C1 segment of cervical spinal cord (tissue), 14 donors: ENCODE measurements around the gene PITX1.
"Not testable (repeated sequence)": the region's sequence is repeated elsewhere in the genome, so short reads cannot be mapped to it uniquely, and the experiment has no call there.

Source experiments
- DNase-seq, 14 donors: peaks; one replicate each; lab custom pipeline; 2025; lab: John Stamatoyannopoulos, UW

PITX1 gene

DNA sequence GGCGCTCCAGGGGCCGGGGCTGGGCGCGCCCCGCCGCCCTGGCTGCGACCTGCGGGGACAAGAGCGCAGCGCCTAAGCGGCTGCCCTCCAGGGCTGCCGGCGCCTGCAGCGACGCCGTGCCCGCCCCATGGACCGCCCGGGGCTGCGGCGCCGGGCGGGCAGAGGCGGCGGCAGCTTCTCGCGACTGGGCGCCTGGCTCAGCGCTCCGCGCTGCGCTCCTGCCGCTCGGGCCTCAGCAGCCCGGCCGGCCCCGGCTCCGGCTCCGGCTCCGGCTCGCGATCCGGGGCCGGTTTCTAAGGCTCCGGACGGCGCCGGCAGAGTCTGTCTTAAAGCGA, at the start of gene PITX1:
Gene PITX1, minus strand, starts transcription at position 328 of the 335 bp plus-strand sequence. CDS start 347 bp downstream, outside the sequence.
- DNase-seq, result no peak

- not testable (repeated sequence) for DNase-seq
Observed at GRCh38 chr5:135083334-135083733, 49.3 kb upstream of the PITX1 start.

- no peak for DNase-seq
Observed at GRCh38 chr5:135081240-135081639, 47.2 kb upstream of the PITX1 start.

- DNase-seq, result no peak
Observed at GRCh38 chr5:135079760-135080159, 45.7 kb upstream of the PITX1 start.

GRCh38 chr5:135079099-135079681, 45.2 kb upstream of the PITX1 start:
- no peak for DNase-seq

DNA sequence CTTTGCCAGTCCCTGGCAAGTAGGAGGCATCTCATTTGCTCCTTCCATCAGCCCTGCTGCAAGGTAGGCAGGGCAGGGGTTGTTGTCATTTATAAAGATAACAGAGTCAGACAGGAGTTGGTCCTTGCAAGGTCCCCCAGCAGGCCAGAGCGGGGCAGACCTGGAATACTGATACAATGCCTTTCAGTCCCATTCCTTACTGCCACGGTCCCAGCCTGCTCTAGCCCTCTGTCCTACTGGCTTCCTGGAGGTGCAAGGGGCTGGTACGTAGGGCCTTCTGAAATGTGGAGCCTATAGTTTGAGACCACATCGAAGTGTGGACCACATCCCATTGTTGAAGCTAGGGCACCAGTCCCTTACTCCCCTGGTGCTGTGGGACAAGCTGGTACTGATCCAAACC, 42.8 kb upstream of the PITX1 start:
- no peak for DNase-seq

GRCh38 chr5:135076051-135076491, 42.0 kb upstream of the PITX1 start:
- DNase-seq, result no peak

DNA sequence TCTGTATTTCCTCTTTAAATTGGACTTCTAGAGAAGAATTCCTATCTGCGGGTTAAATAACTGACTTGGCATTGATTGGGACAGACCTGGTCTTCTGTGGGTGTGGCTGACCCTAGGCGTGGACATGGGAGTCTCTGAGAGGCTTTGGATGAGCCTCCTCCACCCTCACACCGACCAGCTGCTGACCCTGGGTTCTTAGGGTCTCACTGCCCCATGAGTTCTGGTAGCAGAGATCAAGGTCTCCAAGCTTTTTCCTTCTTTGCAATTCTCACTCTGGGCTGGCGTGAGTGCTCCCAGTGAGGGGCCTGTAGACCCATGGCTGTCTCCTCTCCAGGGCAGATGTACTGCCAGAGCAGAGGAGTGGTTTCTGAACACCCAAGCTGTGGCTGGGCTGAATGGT, 41.6 kb upstream of the PITX1 start:
- no peak for DNase-seq

GRCh38 chr5:135073761-135074345, 39.8 kb upstream of the PITX1 start:
- DNase-seq, result no peak

DNA sequence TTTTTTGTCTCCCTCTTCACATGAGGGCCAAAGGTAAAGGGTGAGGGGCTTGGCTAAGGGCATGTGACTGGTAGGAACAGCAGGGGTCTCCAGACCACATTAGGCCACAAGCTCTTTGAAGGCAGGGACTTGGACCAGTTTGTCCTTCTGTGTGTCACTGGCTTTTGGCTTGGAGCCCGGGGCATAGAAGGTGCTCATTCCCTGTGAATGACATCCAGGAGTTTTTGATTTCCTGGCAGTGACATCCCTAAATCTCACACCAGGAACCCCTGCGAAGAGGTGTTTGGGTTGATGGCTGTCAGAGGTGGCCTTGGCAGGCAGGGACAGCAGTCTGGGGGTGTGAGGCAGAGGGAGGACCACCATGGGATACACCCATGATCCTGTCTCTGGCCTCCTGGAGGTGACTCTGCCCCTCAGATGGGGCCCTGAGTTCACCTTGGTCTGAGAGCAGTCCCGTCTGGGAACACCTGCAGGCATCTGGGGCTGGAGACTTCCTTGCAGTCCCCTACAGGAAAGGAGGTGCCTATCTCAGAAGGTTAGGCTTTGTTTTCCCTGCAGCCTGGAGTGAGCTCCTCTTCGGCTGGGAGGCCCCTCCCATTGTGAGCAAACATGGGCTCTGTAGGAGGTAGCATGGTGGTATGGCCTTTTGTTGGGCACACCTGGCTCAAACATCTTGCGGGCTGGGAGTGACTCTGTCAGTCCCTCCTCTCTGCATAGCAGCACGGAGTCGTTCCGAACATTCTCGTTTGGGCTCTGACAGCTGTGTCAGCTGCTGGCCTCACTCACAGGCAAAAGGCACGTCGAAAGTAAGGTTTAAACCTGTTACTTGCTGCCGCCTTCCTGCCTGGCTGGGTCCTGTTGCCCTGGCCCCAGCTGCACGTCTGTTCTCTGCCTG, 38.6 kb upstream of the PITX1 start:
- no peak for DNase-seq

DNA sequence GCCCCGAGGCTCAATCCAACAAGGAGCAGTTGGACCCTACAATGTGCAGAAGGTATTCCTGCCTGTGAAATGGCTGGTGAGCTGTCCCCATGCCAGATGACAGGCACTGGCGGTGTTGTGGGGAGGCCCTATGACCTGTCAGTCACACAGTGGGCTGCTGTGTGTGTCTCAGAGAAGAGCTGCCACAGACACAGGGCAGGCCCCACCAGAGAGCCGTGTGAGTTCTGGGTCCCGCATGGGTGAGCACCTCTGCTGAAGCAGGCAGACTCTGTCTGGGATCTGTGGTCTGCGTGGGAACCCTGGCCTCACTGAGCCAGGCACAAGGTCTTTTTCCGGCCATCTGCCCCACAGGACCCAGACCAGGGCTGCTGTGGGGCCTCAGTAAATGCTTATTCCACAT, 37.3 kb upstream of the PITX1 start:
- no peak for DNase-seq

- no peak for DNase-seq
Observed at GRCh38 chr5:135069895-135070657, 36.0 kb upstream of the PITX1 start.

DNA sequence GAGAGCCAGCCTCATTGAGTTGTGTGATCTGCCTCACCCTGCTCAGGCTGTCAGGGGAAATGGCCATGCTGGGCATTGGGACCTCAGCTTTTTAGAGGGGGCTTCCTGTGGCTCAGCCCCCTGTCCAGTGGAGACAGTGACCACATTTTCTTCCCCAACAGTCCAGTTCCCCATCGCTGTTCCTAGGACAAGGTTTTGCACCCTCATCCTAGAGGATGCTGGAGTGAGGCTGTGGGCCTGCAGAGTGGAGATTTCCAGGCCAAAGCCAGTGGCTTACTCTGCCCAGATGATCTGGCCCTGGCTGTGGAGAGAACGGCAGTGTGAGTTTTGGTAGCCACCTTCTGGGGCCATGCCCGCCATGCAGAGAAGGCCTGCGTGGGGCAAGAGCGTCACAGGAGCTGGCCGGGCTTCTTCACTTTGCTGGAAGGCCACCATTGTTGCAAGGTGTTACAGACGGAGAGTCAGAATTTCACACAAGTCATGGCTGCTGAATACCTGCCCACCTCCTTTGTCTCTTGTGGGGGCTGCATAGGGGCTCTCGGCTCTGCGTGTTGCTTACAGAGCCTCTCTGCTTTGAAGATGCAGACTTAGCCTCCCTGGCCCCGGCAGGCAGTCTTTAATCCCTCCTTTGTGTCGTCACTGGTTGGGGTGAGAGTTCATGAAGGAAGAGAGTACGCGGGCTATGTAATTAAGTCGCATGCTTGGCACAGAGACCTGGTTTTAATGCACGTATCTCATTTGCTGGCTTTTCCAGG, 35.2 kb upstream of the PITX1 start:
- DNase-seq, result no peak

GRCh38 chr5:135067587-135067986, 33.6 kb upstream of the PITX1 start:
- DNase-seq, result no peak

DNA sequence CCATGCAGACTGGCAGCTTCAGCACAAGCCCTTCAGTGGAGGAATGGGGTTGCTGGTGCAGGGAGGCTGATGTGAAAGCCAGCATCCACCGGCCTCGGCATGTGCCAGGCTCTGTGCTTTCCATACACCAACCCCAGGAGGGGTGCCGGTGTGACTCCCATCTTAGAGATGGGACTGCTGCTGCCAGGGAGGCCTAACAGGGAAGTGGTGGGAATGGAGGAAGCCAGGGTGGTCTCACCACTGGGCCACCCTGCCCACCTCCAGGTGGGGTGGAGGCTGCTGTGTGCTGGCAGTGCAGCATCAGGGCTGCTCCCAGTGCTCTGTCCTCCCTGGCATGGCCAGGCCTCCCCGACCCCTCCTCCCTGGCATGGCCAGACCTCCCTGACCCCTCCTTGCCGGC, 32.8 kb upstream of the PITX1 start:
- no peak for DNase-seq

- no peak for DNase-seq
Observed at GRCh38 chr5:135065306-135066265, 31.6 kb upstream of the PITX1 start.

DNA sequence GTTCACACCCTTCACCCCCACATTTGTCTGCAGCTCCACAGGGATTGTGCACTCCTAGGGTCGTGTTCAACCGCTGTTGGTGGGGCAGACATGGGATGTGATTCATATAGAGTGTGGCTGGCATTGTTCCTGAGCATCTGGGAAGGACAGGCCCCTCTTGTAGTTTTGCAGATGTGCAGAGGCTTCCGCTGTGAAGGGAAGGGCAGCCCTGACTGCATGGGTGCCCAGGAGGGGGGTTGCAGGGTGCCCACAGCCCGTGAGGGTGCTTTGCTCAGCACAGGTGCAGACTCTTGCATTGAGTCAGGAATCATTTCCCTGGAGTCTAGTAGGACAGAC, 30.2 kb upstream of the PITX1 start:
- DNase-seq, result no peak

GRCh38 chr5:135063511-135064234, 29.6 kb upstream of the PITX1 start:
- DNase-seq, result no peak

GRCh38 chr5:135063056-135063445, 29.0 kb upstream of the PITX1 start:
- no peak for DNase-seq
